Measurements from ENCODE around the gene COL4A4.

GRCh38 chr2:227098162-227098515 is 65.9 kb downstream of the COL4A4 start:
- TF ChIP-seq CTCF (conservative IDR thresholded peaks at IDR 0.05; ENCODE audit: low read depth, low read length) (no peak), RFX5 (IDR thresholded peaks at IDR 0.05; ENCODE audit: low read depth, low read length) (no peak), BHLHE40 (IDR thresholded peaks at IDR 0.05; ENCODE audit: low read depth, low read length) (no peak), RAD21 (IDR thresholded peaks at IDR 0.05; ENCODE audit: low read length) (no peak), MAZ (IDR thresholded peaks at IDR 0.05; ENCODE audit: borderline replicate concordance, low read depth, low read length) (no peak), POLR2A (IDR thresholded peaks at IDR 0.05; ENCODE audit: low read depth, low read length) (no peak), CHD1 (IDR thresholded peaks at IDR 0.05; ENCODE audit: low read depth, low read length) (no peak), USF2 (IDR thresholded peaks at IDR 0.05; ENCODE audit: low read depth, low read length) (no peak), CEBPB (IDR thresholded peaks at IDR 0.05; ENCODE audit: low read depth, low read length) (no peak), SMC3 (IDR thresholded peaks at IDR 0.05; ENCODE audit: low read depth, low read length) (no peak), NFE2L2 (IDR thresholded peaks at IDR 0.05; ENCODE audit: low read depth, low read length) (no peak), MAFK (IDR thresholded peaks at IDR 0.05; ENCODE audit: low read depth, low read length) (no peak)
